AG09319 (cell line): ENCODE results near the gene AGK.

Experiments used
- DNase-seq: peaks from one replicate; pipeline ENCODE4 v3.0.0-alpha.2; 2010; ENCODE audit warnings: low read depth; ENCODE audit errors: extremely low read depth
- TF ChIP-seq, protein P1 (sequence below): IDR thresholded peaks from 2 replicates; pipeline ENCODE4 v1.5.1; 2011; ENCODE audit warnings: low read depth, mild to moderate bottlenecking, inconsistent platforms, low read length, moderate library complexity

The AGK gene

DNA sequence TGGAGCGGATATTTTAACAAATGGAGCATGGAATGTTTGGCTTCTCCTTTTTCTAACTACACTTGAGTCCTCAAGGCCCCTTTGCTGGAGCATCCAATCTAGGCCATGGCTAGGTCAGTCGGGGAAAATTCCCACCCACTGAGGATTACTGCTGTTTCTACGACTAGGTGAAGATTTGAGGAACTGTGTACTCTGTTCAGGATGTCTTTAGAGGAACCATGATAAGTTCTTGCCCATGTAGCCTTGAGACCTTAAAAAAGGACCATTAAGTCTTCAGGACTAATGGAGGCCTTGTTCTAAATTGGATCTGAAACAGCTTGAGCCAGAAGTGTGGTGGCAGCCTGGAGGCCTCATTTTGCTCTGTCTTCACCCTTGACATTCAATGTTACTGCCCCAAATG is 6.2 kb downstream of the AGK start:
- TF ChIP-seq, protein P1, sequence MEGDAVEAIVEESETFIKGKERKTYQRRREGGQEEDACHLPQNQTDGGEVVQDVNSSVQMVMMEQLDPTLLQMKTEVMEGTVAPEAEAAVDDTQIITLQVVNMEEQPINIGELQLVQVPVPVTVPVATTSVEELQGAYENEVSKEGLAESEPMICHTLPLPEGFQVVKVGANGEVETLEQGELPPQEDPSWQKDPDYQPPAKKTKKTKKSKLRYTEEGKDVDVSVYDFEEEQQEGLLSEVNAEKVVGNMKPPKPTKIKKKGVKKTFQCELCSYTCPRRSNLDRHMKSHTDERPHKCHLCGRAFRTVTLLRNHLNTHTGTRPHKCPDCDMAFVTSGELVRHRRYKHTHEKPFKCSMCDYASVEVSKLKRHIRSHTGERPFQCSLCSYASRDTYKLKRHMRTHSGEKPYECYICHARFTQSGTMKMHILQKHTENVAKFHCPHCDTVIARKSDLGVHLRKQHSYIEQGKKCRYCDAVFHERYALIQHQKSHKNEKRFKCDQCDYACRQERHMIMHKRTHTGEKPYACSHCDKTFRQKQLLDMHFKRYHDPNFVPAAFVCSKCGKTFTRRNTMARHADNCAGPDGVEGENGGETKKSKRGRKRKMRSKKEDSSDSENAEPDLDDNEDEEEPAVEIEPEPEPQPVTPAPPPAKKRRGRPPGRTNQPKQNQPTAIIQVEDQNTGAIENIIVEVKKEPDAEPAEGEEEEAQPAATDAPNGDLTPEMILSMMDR: no peak
- no peak for DNase-seq

GRCh38 chr7:141557831-141558531 is 6.8 kb downstream of the AGK start:
- peak; percentile 37 for DNase-seq

DNA sequence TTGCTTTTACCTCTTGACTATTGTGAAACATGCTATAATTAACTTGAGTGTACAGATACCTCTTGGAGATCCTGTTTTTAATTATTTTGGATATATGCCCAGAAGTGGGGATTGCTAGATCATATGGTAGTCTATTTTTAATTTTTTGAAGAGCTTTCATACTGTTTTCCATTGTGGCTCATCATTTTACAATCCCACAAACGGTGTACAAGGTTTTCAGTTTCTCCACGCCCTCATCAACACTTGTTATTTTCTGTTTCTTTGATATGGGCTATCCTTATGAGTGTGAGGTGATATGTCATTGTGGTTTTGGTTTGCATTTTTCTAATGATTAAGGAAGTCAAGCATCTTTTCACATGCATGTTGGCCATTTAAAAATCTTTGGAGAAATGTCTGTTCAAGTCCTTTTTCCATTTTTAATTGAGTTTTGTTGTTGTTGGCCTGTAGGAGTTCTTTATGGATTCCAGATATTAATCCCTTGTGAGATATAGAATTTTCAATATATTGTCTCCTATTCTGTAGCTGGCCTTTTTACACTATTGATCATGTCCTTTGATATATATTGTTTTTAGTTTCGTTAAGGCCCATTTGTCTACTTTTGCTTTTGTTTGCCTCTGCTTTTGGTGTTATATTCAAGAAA is 7.5 kb downstream of the AGK start:
- peak; percentile 23 for DNase-seq

GRCh38 chr7:141559961-141560360 is 8.8 kb downstream of the AGK start:
- TF ChIP-seq, protein P1: no peak
- no peak for DNase-seq

More for the DNA sequence above, 7.5 kb downstream of the AGK start:
- TF ChIP-seq, protein P1: no peak

GRCh38 chr7:141562036-141562435 is 10.8 kb downstream of the AGK start:
- DNase-seq: no peak
- TF ChIP-seq, protein P1: no peak

DNA sequence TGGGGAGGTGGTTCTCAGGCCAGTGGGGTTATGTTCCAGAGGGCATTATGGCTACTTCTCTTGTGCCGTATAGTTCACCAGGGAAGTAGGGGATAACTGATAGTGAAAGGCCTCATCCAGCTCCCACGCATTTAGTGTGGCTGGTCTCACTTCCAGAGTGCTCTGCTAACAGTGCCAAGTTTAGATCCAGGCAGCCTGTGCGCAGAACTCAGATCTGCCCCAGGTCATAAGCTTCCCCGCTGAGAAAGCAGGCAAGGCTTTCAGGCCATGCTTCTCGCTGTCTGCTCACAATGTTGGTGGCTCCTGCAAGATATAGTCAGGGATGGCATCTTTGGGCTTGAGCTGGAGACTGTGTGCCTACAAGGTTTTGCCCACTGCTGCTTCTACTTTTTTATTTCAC is 11.3 kb downstream of the AGK start:
- DNase-seq: no peak
- TF ChIP-seq, protein P1: no peak

DNA sequence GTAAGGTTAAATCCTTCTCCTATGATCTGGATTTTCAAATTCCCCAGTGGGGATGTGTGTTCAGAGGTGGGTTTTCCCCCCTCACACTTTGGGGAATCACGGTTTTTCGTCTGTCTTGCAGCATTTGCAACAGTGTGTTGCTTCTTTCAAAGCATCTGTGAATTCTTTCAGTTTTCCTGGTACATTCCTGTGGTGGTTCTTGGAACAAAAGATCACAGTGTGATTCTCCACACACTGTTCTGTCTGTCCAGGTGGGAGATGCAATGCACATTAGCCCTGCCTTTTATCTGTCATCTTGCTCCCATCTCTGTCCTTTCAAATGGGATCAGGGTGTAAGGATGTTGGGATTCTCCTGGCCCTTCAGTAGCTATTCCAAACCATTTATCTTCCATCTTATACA is 11.8 kb downstream of the AGK start:
- no peak for DNase-seq
- TF ChIP-seq, protein P1: no peak
